H9 (cell line): ENCODE results near the gene ARHGAP8. TPM values are rescaled to one million over a fixed set of nuclear protein-coding genes. Genes with fewer than 3 reads are reported as not detected.

Source experiments
- DNase-seq: peaks from one replicate; pipeline ENCODE4 v3.0.0-alpha.2; 2017
- H2AFZ ChIP-seq: one replicate; pipeline ENCODE4 v1.6.1; 2013; ENCODE audit warnings: mild to moderate bottlenecking, low read length, control low read depth, moderate library complexity
- H2AK5ac ChIP-seq: 2 replicates; pipeline ENCODE4 v1.6.1; 2013; ENCODE audit warnings: low read length, control low read depth, mixed read lengths; ENCODE audit not compliant: insufficient read length
- H2BK120ac ChIP-seq: one replicate; pipeline ENCODE4 v1.6.1; 2013; ENCODE audit warnings: low read depth, mild to moderate bottlenecking, low read length, control low read depth, inconsistent platforms; ENCODE audit not compliant: poor library complexity, severe bottlenecking
- H2BK12ac ChIP-seq: 2 replicates; pipeline ENCODE4 v1.6.1; 2013; ENCODE audit warnings: low read length, control low read depth, mixed read lengths, low read depth; ENCODE audit not compliant: insufficient read length
- H2BK15ac ChIP-seq: 2 replicates; pipeline ENCODE4 v1.6.1; 2013; ENCODE audit warnings: low read depth, low read length, control low read depth
- H2BK20ac ChIP-seq: one replicate; pipeline ENCODE4 v1.6.1; 2013; ENCODE audit warnings: low read depth, mild to moderate bottlenecking, low read length, control low read depth, inconsistent platforms; ENCODE audit not compliant: poor library complexity, severe bottlenecking
- H2BK5ac ChIP-seq: 2 replicates; pipeline ENCODE4 v1.6.1; 2013; ENCODE audit warnings: low read length, control low read depth, mixed read lengths; ENCODE audit not compliant: insufficient read length
- H3K14ac ChIP-seq: 2 replicates; pipeline ENCODE4 v1.6.1; 2013; ENCODE audit warnings: low read length, control low read depth; ENCODE audit not compliant: insufficient read depth
- H3K18ac ChIP-seq: 2 replicates; pipeline ENCODE4 v1.6.1; 2013; ENCODE audit warnings: low read depth, mild to moderate bottlenecking, mixed read lengths, low read length, control low read depth; ENCODE audit not compliant: insufficient read length
- H3K23ac ChIP-seq: 2 replicates; pipeline ENCODE4 v1.6.1; 2013; ENCODE audit warnings: low read length, control low read depth, mixed read lengths, low read depth; ENCODE audit not compliant: insufficient read length
- H3K23me2 ChIP-seq: 2 replicates; pipeline ENCODE4 v1.6.1; 2013; ENCODE audit warnings: low read depth, mild to moderate bottlenecking, mixed read lengths, low read length, control low read depth; ENCODE audit not compliant: insufficient read length, poor library complexity, severe bottlenecking
- H3K27ac ChIP-seq: 2 replicates; pipeline ENCODE4 v1.5.1; 2013; ENCODE audit warnings: low read length, control low read depth, mixed read lengths, low read depth; ENCODE audit not compliant: insufficient read length
- H3K27me3 ChIP-seq: 2 replicates; pipeline ENCODE4 v1.6.1; 2013; ENCODE audit warnings: low read length, control low read depth, inconsistent platforms; ENCODE audit not compliant: insufficient read depth
- H3K4ac ChIP-seq: 2 replicates; pipeline ENCODE4 v1.6.1; 2013; ENCODE audit warnings: low read depth, mild to moderate bottlenecking, control low read depth, inconsistent platforms, low read length, moderate library complexity
- H3K4me1 ChIP-seq: 2 replicates; pipeline ENCODE4 v1.6.1; 2013; ENCODE audit warnings: low read length, control low read depth, inconsistent platforms; ENCODE audit not compliant: insufficient read depth
- H3K4me2 ChIP-seq: 2 replicates; pipeline ENCODE4 v1.6.1; 2013; ENCODE audit warnings: low read length, control low read depth, mixed read lengths; ENCODE audit not compliant: insufficient read length, insufficient read depth
- H3K56ac ChIP-seq: 2 replicates; pipeline ENCODE4 v1.6.1; 2013; ENCODE audit warnings: low read depth, mild to moderate bottlenecking, mixed read lengths, low read length, control low read depth; ENCODE audit not compliant: insufficient read length
- H3K79me1 ChIP-seq: 2 replicates; pipeline ENCODE4 v1.6.1; 2013; ENCODE audit warnings: low read depth, mild to moderate bottlenecking, moderate library complexity, low read length, control low read depth, inconsistent platforms; ENCODE audit not compliant: insufficient read depth, poor library complexity, severe bottlenecking
- H3K79me2 ChIP-seq: 2 replicates; pipeline ENCODE4 v1.6.1; 2013; ENCODE audit warnings: low read length, control low read depth, inconsistent platforms; ENCODE audit not compliant: insufficient read depth
- H3K9ac ChIP-seq: 2 replicates; pipeline ENCODE4 v1.6.1; 2013; ENCODE audit warnings: low read length, control low read depth, mixed read lengths; ENCODE audit not compliant: insufficient read length; ENCODE audit errors: extremely low read depth
- H3K9me3 ChIP-seq: one replicate; pipeline ENCODE4 v1.6.1; 2013; ENCODE audit warnings: low read depth, low read length, inconsistent platforms; ENCODE audit not compliant: control insufficient read depth
- H3T11ph ChIP-seq: one replicate; pipeline ENCODE4 v1.6.1; 2013; ENCODE audit warnings: mild to moderate bottlenecking, low read length, control low read depth, inconsistent platforms
- H4K20me1 ChIP-seq: one replicate; pipeline ENCODE4 v1.6.1; 2013; ENCODE audit not compliant: control insufficient read depth, insufficient read length, insufficient read depth
- H4K5ac ChIP-seq: 2 replicates; pipeline ENCODE4 v1.6.1; 2013; ENCODE audit warnings: low read depth, mild to moderate bottlenecking, mixed read lengths, low read length, control low read depth; ENCODE audit not compliant: insufficient read length
- H4K8ac ChIP-seq: replicated peaks from 2 replicates; pipeline ENCODE4 v1.6.1; 2013; ENCODE audit warnings: low read length, control low read depth, mixed read lengths, low read depth; ENCODE audit not compliant: insufficient read length
- H4K91ac ChIP-seq: 2 replicates; pipeline ENCODE4 v1.6.1; 2013; ENCODE audit warnings: low read depth, mild to moderate bottlenecking, moderate library complexity, mixed read lengths, low read length, control low read depth; ENCODE audit not compliant: insufficient read length
- H3K27ac Mint-ChIP-seq, 3 experiments: 2 replicates in 2 of 3; 3 replicates in 1 of 3; pipeline ENCODE4 v1.8.0; 2020 to 2021; ENCODE audit warnings: mixed read lengths in 3 of 3, mild to moderate bottlenecking in 1 of 3, moderate library complexity in 1 of 3
- H3K27me3 Mint-ChIP-seq: 2 replicates; pipeline ENCODE4 v1.8.0; 2021; ENCODE audit warnings: low read depth, mild to moderate bottlenecking, moderate library complexity, mixed read lengths
- H3K36me3 Mint-ChIP-seq, 3 experiments: 2 replicates in 2 of 3; 3 replicates in 1 of 3; pipeline ENCODE4 v1.8.0; 2020 to 2021; ENCODE audit warnings: low read depth in 3 of 3, mixed read lengths in 3 of 3; ENCODE audit not compliant: insufficient read depth in 1 of 3
- H3K4me1 Mint-ChIP-seq, 2 experiments: 2 replicates each; pipeline ENCODE4 v1.8.0; 2020; ENCODE audit warnings: mixed read lengths in 2 of 2
- H3K4me3 Mint-ChIP-seq, 2 experiments: 2 replicates in 1 of 2; 3 replicates in 1 of 2; pipeline ENCODE4 v1.8.0; 2020 to 2021; ENCODE audit warnings: mild to moderate bottlenecking in 2 of 2, mixed read lengths in 2 of 2, moderate library complexity in 1 of 2
- H3K9me3 Mint-ChIP-seq, 2 experiments: 2 replicates in 1 of 2; 3 replicates in 1 of 2; pipeline ENCODE4 v1.8.0; 2020; ENCODE audit warnings: mild to moderate bottlenecking in 2 of 2, mixed read lengths in 2 of 2, moderate library complexity in 1 of 2
- CTCF ChIP-seq: fragments of 200-600 bp; sonication (generic); conservative IDR thresholded peaks from 3 replicates; pipeline ENCODE4 v1.8.0; 2021; ENCODE audit warnings: antibody characterized with exemption, mild to moderate bottlenecking
- WGBS: extraction: QIAGEN DNeasy Blood & Tissue Kit; methylation state at CpG from one replicate; pipeline ENCODE4 v1.1.7; 2013; ENCODE audit warnings: missing lambda C conversion rate, low lambda C conversion rate, mixed read lengths; ENCODE audit not compliant: insufficient read length; ENCODE audit errors: extremely low coverage; 5-methylcytosine and 5-hydroxymethylcytosine counted together
- total RNA-seq: library from RNA; stranded (reverse); gene quantifications from 2 replicates; pipeline ENCODE4 v1.2.1, GENCODE V29; 2021

Gene ARHGAP8
- total RNA-seq, 1 experiment from 2014 or later = 35.4 TPM

GRCh38 chr22:44705022-44705297, 47.4 kb upstream of the ARHGAP8 start:
- Histone ChIP-seq H4K20me1 (peaks cover 3% of the 10 kb centered on the region), H3K4ac (no peak overlapping the region), H4K5ac (no peak overlapping the region), H3K27me3 (peaks cover 8% of the 10 kb centered on the region; the same call in 1 of the 2 replicates), H3K27ac (no peak overlapping the region), H3K23ac (no peak overlapping the region), H3K4me2 (no peak overlapping the region), H4K91ac (no peak overlapping the region), H3K9ac (no peak overlapping the region), H4K8ac (no peak overlapping the region), H3K4me1 (no peaks in the 10 kb centered on the region), H3K23me2 (peaks cover 3% of the 10 kb centered on the region), H2BK5ac (no peak overlapping the region), H2AK5ac (no peak overlapping the region), H3K79me1 (no peaks in the 10 kb centered on the region), H2BK12ac (no peak overlapping the region), H3K56ac (no peak overlapping the region), H2BK20ac (no peak overlapping the region), H3T11ph (no peak overlapping the region), H3K9me3 (no peaks in the 10 kb centered on the region), H2AFZ (no peak overlapping the region), H2BK15ac (no peak overlapping the region), H3K79me2 (no peaks in the 10 kb centered on the region), H3K18ac (no peak overlapping the region), H3K14ac (no peak overlapping the region), H2BK120ac (no peak overlapping the region)
- Mint-ChIP-seq H3K4me1 (peaks cover 14 to 25% of the 10 kb centered on the region in 2 experiments), H3K27me3 (peaks cover 49% of the 10 kb centered on the region), H3K36me3 (peaks cover 0 to 4% (median 3%) of the 10 kb centered on the region in 3 experiments; a peak in 2 of 7 replicates), H3K27ac (no peak overlapping the region; a peak in 1 of 7 replicates), H3K4me3 (no peak overlapping the region), H3K9me3 (no peaks in the 10 kb centered on the region)
- no peak for TF ChIP-seq CTCF
- no CpG with 5 or more reads among the region's 4 CpGs for WGBS
- no peak for DNase-seq
